Measurements from ENCODE around the gene ZNF440.
A peak's percentile ranks its signal among the peaks of the same experiment; 100 is the strongest.
"Not testable (repeated sequence)": the region's sequence is repeated elsewhere in the genome, so short reads cannot be mapped to it uniquely, and the experiment has no call there.

Gene ZNF440

GRCh38 chr19:11828957-11829876 lies 15.1 kb downstream of the ZNF440 start:
- DNase-seq = not testable (repeated sequence)

DNA sequence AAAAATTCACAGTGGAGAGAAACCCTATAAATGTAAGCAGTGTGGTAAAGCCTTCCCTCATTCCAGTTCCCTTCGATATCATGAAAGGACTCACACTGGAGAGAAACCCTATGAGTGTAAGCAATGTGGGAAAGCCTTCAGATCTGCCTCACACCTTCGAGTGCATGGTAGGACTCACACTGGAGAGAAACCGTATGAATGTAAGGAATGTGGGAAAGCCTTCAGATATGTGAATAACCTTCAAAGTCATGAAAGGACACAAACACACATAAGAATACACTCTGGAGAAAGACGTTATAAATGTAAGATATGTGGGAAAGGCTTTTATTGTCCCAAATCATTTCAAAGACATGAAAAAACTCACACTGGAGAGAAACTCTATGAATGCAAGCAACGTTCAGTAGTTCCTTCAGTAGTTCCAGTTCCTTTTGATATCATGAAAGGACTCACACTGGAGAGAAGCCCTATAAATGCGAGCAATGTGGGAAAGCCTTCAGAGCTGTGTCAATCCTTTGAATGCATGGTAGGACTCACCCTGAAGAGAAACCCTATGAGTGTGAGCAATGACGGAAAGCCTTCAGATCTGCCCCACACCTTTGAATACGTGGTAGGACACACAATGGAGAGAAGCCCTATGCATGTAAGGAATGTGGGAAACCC lies 18.3 kb downstream of the ZNF440 start:
- DNase-seq = no peak

- no peak for DNase-seq
Measured at GRCh38 chr19:11833541-11833940, 19.5 kb downstream of the ZNF440 start.

DNA sequence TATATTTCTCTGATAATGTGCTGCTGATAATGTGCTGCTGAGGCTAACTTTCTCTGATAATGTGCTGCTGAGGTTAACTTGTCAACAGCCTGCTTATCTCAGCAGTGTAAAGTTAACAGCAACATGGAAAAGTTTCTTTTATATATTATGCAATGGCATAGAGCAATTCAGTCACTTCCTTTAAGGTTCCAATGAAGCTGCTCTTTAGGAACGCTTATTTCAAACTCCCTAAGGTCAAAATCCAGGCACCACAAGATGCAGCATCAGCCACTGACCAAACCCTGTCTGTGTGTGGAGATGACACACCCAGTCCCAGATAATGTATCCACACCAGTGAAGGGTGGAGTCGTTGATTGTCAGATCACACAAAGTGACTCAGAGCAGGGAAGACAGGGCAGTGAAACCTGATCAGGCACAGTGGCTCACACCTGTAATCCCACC lies 21.6 kb downstream of the ZNF440 start:
- DNase-seq = not testable (repeated sequence)

DNA sequence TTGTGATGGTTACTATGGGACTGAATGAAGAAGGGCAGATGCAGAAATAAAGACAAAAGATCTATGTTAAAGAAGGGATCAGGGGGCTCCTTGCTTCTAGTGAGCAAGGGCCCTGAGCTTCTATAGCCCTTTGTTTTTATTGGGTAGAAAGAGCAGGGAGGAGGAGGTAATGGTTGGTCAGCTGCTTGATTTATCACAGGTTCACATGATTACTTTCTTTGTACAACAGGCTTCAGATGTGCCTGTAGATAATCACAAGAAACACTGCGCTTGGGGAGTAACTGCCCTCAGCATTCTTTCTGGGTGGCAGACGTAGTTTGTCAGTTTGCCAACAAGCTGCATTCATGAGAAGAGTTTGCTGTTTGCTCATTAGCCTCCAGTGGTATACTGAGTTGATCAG lies 29.6 kb downstream of the ZNF440 start:
- DNase-seq = no peak

GRCh38 chr19:11847615-11848014 lies 33.5 kb downstream of the ZNF440 start:
- not testable (repeated sequence) for DNase-seq

DNA sequence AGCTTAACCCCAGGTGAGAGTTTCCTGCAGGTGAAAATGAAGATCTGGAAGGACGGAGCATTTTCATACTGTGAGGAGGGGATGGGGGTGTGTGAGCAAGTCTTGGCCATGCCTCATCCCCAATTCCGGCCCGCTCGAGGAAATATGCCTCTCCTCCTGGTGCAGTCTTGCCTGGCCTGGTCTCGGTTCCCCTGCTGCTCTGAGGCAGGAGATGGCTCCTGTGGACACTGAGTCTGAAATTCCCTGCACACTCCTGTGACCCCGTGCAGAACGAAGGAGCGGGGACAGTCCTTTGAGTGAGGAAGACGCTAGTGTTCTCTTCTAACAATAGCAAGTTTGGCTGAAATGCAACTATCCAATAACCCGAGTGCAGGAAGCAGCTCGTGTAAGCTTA lies 34.1 kb downstream of the ZNF440 start:
- DNase-seq = no peak

- peak; percentile 68 for DNase-seq
Measured at GRCh38 chr19:11848594-11849469, 34.8 kb downstream of the ZNF440 start, which contains the start of gene ZNF439. Gene ZNF439, plus strand, starts transcription at chr19:11848726. Its CDS starts 142 bp downstream, at chr19:11848868.

- DNase-seq = not testable (repeated sequence)
Measured at GRCh38 chr19:11850289-11850688, 36.2 kb downstream of the ZNF440 start.

DNA sequence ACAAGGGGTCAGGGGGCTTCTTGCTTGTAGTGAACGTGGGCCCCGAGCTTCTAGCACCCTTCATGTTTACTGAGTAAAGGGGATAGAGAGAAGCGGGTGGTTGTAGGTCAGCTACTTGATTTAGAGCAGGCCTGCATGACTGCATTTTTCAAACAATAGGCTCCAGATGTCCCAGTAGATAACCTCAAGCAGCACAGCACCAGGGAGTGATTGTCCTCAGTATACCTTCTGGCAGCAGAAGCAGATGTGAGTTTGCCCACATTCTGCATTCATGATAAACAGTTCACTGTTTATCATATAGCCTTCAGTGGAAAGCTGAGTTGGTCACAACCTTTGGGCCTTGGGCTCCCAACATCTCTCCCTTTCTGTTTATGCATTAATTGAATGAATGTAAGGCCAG lies 39.3 kb downstream of the ZNF440 start:
- DNase-seq = no peak

DNA sequence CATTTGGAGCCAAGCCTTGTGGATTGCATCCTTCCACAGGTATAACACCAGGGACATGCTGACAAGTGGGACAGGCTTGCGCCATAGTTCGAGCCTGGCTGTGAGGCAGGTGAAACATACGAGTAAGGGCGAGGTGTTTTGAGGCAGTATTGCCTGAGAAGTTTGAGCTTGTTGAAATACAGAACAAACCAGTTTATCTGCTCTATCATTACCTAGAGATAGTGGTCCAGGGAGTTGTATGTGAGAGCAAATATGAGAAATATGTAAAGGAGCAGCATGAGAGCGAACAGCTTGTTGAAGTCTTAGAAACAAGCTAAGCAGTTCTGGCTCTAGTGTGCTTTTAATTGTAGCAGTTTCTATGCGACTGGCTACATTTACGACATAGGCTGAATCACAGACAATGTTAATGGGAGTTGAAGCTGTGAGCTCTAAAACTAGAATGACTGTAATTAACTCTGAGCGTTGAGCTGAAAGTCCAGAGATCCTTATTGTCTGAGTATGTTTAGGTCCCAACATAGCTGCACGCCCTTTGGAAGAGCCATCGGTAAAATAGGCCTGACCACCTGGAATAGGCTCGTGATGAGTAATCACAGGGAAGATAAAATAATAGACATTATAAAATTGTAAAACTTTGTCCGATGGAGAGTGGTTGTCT lies 42.6 kb downstream of the ZNF440 start:
- DNase-seq = no peak

DNA sequence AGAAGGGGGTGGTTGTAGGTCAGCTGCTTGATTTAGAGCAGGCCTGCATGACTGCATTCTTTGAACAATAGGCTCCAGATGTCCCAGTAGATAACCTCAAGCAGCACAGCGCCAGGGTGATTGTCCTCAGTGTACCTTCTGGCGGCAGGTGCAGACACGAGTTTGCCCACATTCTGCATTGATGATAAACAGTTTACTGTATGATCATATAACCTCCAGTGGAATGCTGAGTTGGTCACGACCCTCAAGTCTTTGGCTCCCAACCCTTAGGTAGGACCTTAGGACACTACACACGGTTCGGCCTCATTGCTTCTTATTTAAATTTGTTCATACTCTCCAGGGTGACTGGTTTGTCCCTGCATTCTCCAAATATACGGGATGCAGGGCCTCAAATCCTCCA lies 46.6 kb downstream of the ZNF440 start:
- DNase-seq = no peak

GRCh38 chr19:11861301-11861700 lies 47.2 kb downstream of the ZNF440 start:
- no peak for DNase-seq

- DNase-seq = not testable (repeated sequence)
Measured at GRCh38 chr19:11867766-11868165, 53.7 kb downstream of the ZNF440 start.

DNA sequence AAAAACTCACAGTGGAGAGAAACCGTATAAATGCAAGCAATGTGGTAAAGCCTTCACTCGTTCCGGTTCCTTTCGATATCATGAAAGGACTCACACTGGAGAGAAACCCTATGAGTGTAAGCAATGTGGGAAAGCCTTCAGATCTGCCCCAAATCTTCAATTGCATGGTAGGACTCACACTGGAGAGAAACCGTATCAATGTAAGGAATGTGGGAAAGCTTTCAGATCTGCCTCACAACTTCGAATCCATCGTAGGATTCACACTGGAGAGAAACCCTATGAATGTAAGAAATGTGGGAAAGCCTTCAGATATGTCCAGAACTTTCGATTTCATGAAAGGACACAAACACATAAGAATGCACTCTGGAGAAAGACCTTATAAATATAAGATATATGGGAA lies 54.1 kb downstream of the ZNF440 start:
- DNase-seq = no peak

- no peak for DNase-seq
Measured at GRCh38 chr19:11872624-11873023, 58.6 kb downstream of the ZNF440 start.

DNA sequence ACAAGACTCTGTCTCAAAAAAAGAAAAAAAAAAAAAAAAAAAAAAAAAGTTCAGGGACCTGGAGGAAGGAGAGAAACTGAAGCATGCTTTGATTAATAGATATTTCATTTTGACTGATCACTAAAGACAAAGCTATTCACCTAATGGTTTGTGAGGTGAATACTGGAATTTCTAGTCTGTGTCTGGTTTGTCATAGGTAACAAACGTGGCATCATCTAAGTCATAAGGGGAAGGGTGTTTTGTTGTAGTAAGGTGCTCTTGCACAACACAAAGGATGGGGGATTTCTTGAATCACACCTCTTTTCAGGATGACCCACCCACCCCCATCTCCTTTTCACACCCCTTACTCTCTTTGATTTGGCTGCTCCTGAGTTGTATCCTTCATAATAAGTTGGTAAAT lies 59.7 kb downstream of the ZNF440 start:
- DNase-seq = no peak

- DNase-seq = not testable (repeated sequence)
Measured at GRCh38 chr19:11879687-11880266, 65.7 kb downstream of the ZNF440 start.

GRCh38 chr19:11880598-11880997 lies 66.5 kb downstream of the ZNF440 start:
- DNase-seq = no peak

GRCh38 chr19:11881151-11881800 lies 67.2 kb downstream of the ZNF440 start:
- DNase-seq = no peak

DNA sequence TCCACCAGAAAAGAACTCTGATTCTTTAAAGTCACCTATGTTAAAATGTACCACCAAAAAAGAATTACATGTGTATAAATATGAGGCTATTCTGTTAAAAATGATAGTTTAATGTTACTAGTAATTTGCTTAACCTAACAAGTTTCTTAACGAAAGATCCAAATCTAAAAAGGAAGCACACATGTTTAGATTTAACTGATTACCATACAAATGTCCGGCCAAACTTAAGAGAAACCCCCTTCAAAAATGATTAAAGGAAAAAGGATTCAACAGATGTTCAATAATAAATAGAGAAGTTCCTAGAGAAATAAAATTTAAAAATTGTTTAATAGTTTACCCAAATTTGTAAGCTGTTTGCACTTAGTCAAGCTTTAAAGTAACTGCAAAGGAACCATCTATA lies 68.5 kb downstream of the ZNF440 start:
- DNase-seq = no peak
